B cell (primary cell): Measurements from ENCODE around the gene AP1S2. TPM values are rescaled to one million over a fixed set of nuclear protein-coding genes. Genes with fewer than 3 reads are reported as not detected.

Experiments
- ATAC-seq: fragments of 200-7000 bp; cut with Tn5 transposase; one replicate; pipeline ENCODE4 v1.10.0; 2021; ENCODE audit warnings: low read depth, mild to moderate bottlenecking, moderate number of reproducible peaks, moderate library complexity
- CTCF ChIA-PET: fragments of 350-600 bp; sonication (Branson Sonifier 250); formaldehyde crosslinking; loops from one replicate; lab custom pipeline; 2021; ENCODE audit warnings: antibody characterized with exemption, inconsistent platforms; lab: Charles Lee
- POLR2A ChIA-PET: fragments of 350-600 bp; sonication (Branson Sonifier 250); formaldehyde crosslinking; loops from one replicate; lab custom pipeline; 2021; ENCODE audit warnings: antibody characterized with exemption; lab: Charles Lee
- DNase-seq: peaks from one replicate; pipeline ENCODE4 v3.0.0; 2013
- H2AFZ ChIP-seq: 2 replicates; pipeline ENCODE4 v1.6.1; 2012; ENCODE audit warnings: mild to moderate bottlenecking, low read depth, low read length; ENCODE audit not compliant: insufficient read depth, poor library complexity, severe bottlenecking
- H3K27ac ChIP-seq, 2 donors: 1 replicate in 1 of 2; 2 replicates in 1 of 2; pipeline ENCODE4 v1.5.1; 2012 to 2013; ENCODE audit warnings: low read length in 2 of 2, mild to moderate bottlenecking in 2 of 2, moderate library complexity in 1 of 2
- H3K27me3 ChIP-seq, 4 experiments: fragments of 200-600 bp in 1 of 4; sonication (generic) in 1 of 4; replicated peaks in 1 of 4; 1 replicate in 2 of 4; 2 replicates in 2 of 4; pipeline versions ENCODE4 v1.6.1 to v1.7.0; 2013 to 2016; ENCODE audit warnings: low read length in 3 of 4, mild to moderate bottlenecking in 2 of 4, mixed read lengths in 1 of 4, moderate library complexity in 1 of 4; ENCODE audit not compliant: insufficient read depth in 4 of 4, control insufficient read depth in 3 of 4; ENCODE audit errors: control extremely low read depth in 1 of 4
- H3K36me3 ChIP-seq, 2 experiments: replicated peaks in 1 of 2; 1 replicate in 1 of 2; 2 replicates in 1 of 2; pipeline versions ENCODE4 v1.6.1 to v1.7.1; 2013; ENCODE audit warnings: low read length in 1 of 2; ENCODE audit not compliant: insufficient read depth in 2 of 2, control insufficient read depth in 1 of 2; ENCODE audit errors: control extremely low read depth in 1 of 2, extremely low read depth in 1 of 2
- H3K4me1 ChIP-seq, 2 donors: fragments of 200-600 bp in 1 of 2; sonication (generic) in 1 of 2; 1 replicate in 1 of 2; 2 replicates in 1 of 2; pipeline versions ENCODE4 v1.5.1 to v1.6.1; 2013 to 2017; ENCODE audit warnings: low read length in 2 of 2; ENCODE audit not compliant: control insufficient read depth in 2 of 2, insufficient read depth in 2 of 2
- H3K4me2 ChIP-seq: replicated peaks from 2 replicates; pipeline ENCODE3; 2012; ENCODE audit warnings: mild to moderate bottlenecking, low read depth, low read length; ENCODE audit not compliant: poor library complexity, severe bottlenecking
- H3K4me3 ChIP-seq, 5 experiments: fragments of 200-600 bp in 1 of 5; sonication (generic) in 1 of 5; 1 replicate in 3 of 5; 2 replicates in 2 of 5; pipeline versions ENCODE4 v1.5.1 to v1.7.0; 2011 to 2016; ENCODE audit warnings: low read length in 4 of 5, mild to moderate bottlenecking in 4 of 5, low read depth in 2 of 5, control low read depth in 1 of 5, moderate library complexity in 1 of 5; ENCODE audit not compliant: insufficient read depth in 1 of 5; ENCODE audit errors: control extremely low read depth in 1 of 5, extremely low read depth in 1 of 5
- H3K79me2 ChIP-seq: fragments of 200-600 bp; sonication (generic); one replicate; pipeline ENCODE4 v1.6.0; 2016; ENCODE audit warnings: low read length; ENCODE audit not compliant: control insufficient read depth, insufficient read depth
- H3K9ac ChIP-seq: fragments of 200-600 bp; sonication (generic); 2 replicates; pipeline ENCODE4 v1.6.1; 2017; ENCODE audit warnings: mild to moderate bottlenecking, low read length, moderate library complexity
- H3K9me3 ChIP-seq, 3 donors: one replicate each; pipeline versions ENCODE4 v1.6.1 to v1.7.1; 2013; ENCODE audit warnings: low read length in 2 of 3; ENCODE audit not compliant: control insufficient read depth in 2 of 3, insufficient read depth in 1 of 3; ENCODE audit errors: control extremely low read depth in 1 of 3
- H4K20me1 ChIP-seq: 2 replicates; pipeline ENCODE4 v1.6.0; 2012; ENCODE audit warnings: mild to moderate bottlenecking, low read length; ENCODE audit not compliant: insufficient read depth, control insufficient read depth, poor library complexity, severe bottlenecking
- H3K27ac Mint-ChIP-seq: one replicate; pipeline ENCODE4 v1.8.0; 2021; ENCODE audit warnings: mixed read lengths
- H3K27me3 Mint-ChIP-seq: one replicate; pipeline ENCODE4 v1.8.0; 2021; ENCODE audit warnings: mixed read lengths
- H3K4me1 Mint-ChIP-seq: one replicate; pipeline ENCODE4 v1.8.0; 2021; ENCODE audit warnings: mixed read lengths
- H3K4me3 Mint-ChIP-seq: one replicate; pipeline ENCODE4 v1.8.0; 2021; ENCODE audit warnings: mixed read lengths
- H3K9me3 Mint-ChIP-seq: one replicate; pipeline ENCODE4 v1.8.0; 2022; ENCODE audit warnings: mixed read lengths; ENCODE audit not compliant: insufficient read depth
- CTCF ChIP-seq: fragments of 200-600 bp; IDR thresholded peaks from one replicate; pipeline ENCODE4 v1.8.0; 2022; ENCODE audit warnings: antibody characterized with exemption, mild to moderate bottlenecking
- EZH2 ChIP-seq: IDR thresholded peaks from 2 replicates; pipeline ENCODE4 v1.6.1; 2012; ENCODE audit warnings: borderline replicate concordance, low read depth, mild to moderate bottlenecking, moderate library complexity, low read length; ENCODE audit not compliant: insufficient read depth, poor library complexity, severe bottlenecking
- WGBS: methylation state at CpG from one replicate; pipeline ENCODE4 v1.1.5; 2013; ENCODE audit warnings: missing lambda C conversion rate; ENCODE audit not compliant: insufficient coverage; 5-methylcytosine and 5-hydroxymethylcytosine counted together
- intact Hi-C: fragments of 100-400 bp; cut with micrococcal nuclease; formaldehyde crosslinking; loops from one replicate; pipeline ENCODE4 v1.10.0; 2022
- polyA plus RNA-seq: library from polyadenylated mRNA; depleted of rRNA; stranded (reverse); fragments of >200 nt; gene quantifications from 2 replicates; pipeline ENCODE4 v1.2.3, GENCODE V29; 2012
- total RNA-seq, 2 donors: library from RNA; stranded (reverse); fragments of 120-200 nt in 1 of 2; gene quantifications; 1 replicate in 1 of 2; 2 replicates in 1 of 2; pipeline versions ENCODE4 v1.2.3 to v1.2.4, GENCODE V29; 2013 to 2022

Gene AP1S2
- total and polyA plus RNA-seq, 2 donors (not counting 1 experiment from before 2014, with no cell fraction given) = 23.9 to 37.8 TPM

- Histone ChIP-seq H3K4me2 (no peak overlapping the region), H3K4me3 (no peak overlapping the region), H3K27ac (no peak overlapping the region), H3K4me1 (no peaks in the 10 kb centered on the region), H2AFZ (no peak overlapping the region), H3K27me3 (no peaks in the 10 kb centered on the region), H3K9me3 (no peaks in the 10 kb centered on the region), H4K20me1 (no peaks in the 10 kb centered on the region), H3K9ac (no peak overlapping the region), H3K79me2 (no peaks in the 10 kb centered on the region), H3K36me3 (no peaks in the 10 kb centered on the region)
- H3K27me3 Mint-ChIP-seq = no peaks in the 10 kb centered on the region
- no CpG with 5 or more reads among the region's 4 CpGs for WGBS
- TF ChIP-seq EZH2 (no peak), CTCF (no peak)
- intact Hi-C loops = no loop called here
- no peaks in the 10 kb centered on the region for H3K9me3 Mint-ChIP-seq
- H3K4me1 Mint-ChIP-seq = no peaks in the 10 kb centered on the region
- ChIA-PET POLR2A (no interaction called here), CTCF (no interaction called here)
- H3K4me3 Mint-ChIP-seq = no peak overlapping the region
- DNase-seq (no peak), ATAC-seq (no peak)
- no peak overlapping the region for H3K27ac Mint-ChIP-seq
Observed at GRCh38 chrX:15873566-15873965, 19.0 kb upstream of the AP1S2 start.

GRCh38 chrX:15870310-15870709 is 15.7 kb upstream of the AP1S2 start:
- intact Hi-C loops = no loop called here
- H3K9me3 Mint-ChIP-seq = no peaks in the 10 kb centered on the region
- no peaks in the 10 kb centered on the region for H3K79me2 ChIP-seq

More at GRCh38 chrX:15870310-15870709, 15.7 kb upstream of the AP1S2 start:
- no peak for DNase-seq
- Histone ChIP-seq H3K4me2 (no peak overlapping the region), H4K20me1 (no peaks in the 10 kb centered on the region), H3K27ac (no peak overlapping the region), H3K4me1 (peaks cover 3 to 5% of the 10 kb centered on the region in 2 donors), H2AFZ (no peak overlapping the region), H3K9me3 (no peaks in the 10 kb centered on the region), H3K36me3 (no peaks in the 10 kb centered on the region), H3K27me3 (no peaks in the 10 kb centered on the region), H3K9ac (no peak overlapping the region), H3K4me3 (no peak overlapping the region)
- Mint-ChIP-seq H3K4me1 (no peaks in the 10 kb centered on the region), H3K27ac (no peak overlapping the region), H3K4me3 (no peak overlapping the region), H3K27me3 (no peaks in the 10 kb centered on the region)
- ATAC-seq = no peak
- TF ChIP-seq CTCF = no peak
- no peak for TF ChIP-seq EZH2
- ChIA-PET POLR2A (no interaction called here), CTCF (no interaction called here)
- no CpG with 5 or more reads among the region's 4 CpGs for WGBS
